Mammary epithelial cell (primary cell): Measurements from ENCODE around the gene SHROOM2.

Source experiments
- CTCF ChIP-seq, 2 donors: IDR thresholded peaks in 1 of 2; conservative IDR thresholded peaks in 1 of 2; 2 replicates each; pipeline ENCODE4 v1.5.1; 2011 to 2012; ENCODE audit warnings: inconsistent platforms in 2 of 2, low read length in 2 of 2, mild to moderate bottlenecking in 2 of 2, control low read depth in 1 of 2, low read depth in 1 of 2; ENCODE audit not compliant: insufficient read depth in 1 of 2; ENCODE audit errors: extremely low read depth in 1 of 2
- EZH2 ChIP-seq: IDR thresholded peaks from 2 replicates; pipeline ENCODE4 v1.6.1; 2012; ENCODE audit warnings: low read length, inconsistent platforms, borderline replicate concordance

GRCh38 chrX:9789555-9789954 is 3.3 kb downstream of the SHROOM2 start:
- no peak for TF ChIP-seq CTCF (conservative IDR thresholded peaks at IDR 0.05 in 1 of 2, IDR thresholded peaks at IDR 0.05 in 1 of 2; ENCODE audit: extremely low read depth in 1 of 2, insufficient read depth in 1 of 2, low read depth in 1 of 2, low read length in 2 of 2)
- TF ChIP-seq EZH2, result no peak
